Endothelial cell of umbilical vein (primary cell): ENCODE data around the gene HPSE2. TPM values are rescaled to one million over a fixed set of nuclear protein-coding genes. Genes with fewer than 3 reads are reported as not detected.

Source experiments
- BruUV-seq: library from RNA; stranded (reverse); fragments of 400-500 nt; replicated peaks from 2 replicates; lab custom pipeline; 2021; lab: Mats Ljungman, UMichigan
- CTCF ChIA-PET: fragments of 300-600, 350-600 bp; sonication (Branson Sonifier 250); formaldehyde crosslinking; loops from one replicate; lab custom pipeline; 2021; ENCODE audit warnings: antibody characterized with exemption, inconsistent platforms; lab: Charles Lee
- POLR2A ChIA-PET: fragments of 300-600, 350-600 bp; sonication (Branson Sonifier 250); formaldehyde crosslinking; loops from one replicate; lab custom pipeline; 2021; ENCODE audit warnings: antibody characterized with exemption, inconsistent platforms; lab: Charles Lee
- DNase-seq: peaks from one replicate; pipeline ENCODE4 v3.0.0-alpha.2; 2011; ENCODE audit warnings: low read depth, low spot score
- FAIRE-seq: peaks from 2 replicates; lab custom pipeline; 2011; peaks lifted over from hg19 to GRCh38; lab: Jason Lieb, UNC
- H2AFZ ChIP-seq: 2 replicates; pipeline ENCODE4 v1.6.0; 2012; ENCODE audit warnings: low read depth, low read length, control low read depth, inconsistent platforms
- H3K27ac ChIP-seq: 2 replicates; pipeline ENCODE4 v1.5.1; 2011; ENCODE audit warnings: low read depth, mild to moderate bottlenecking, control low read depth, low read length, moderate library complexity; ENCODE audit not compliant: insufficient read depth
- H3K27me3 ChIP-seq, 2 experiments: 2 replicates each; pipeline versions ENCODE4 v1.6.0 to v1.6.1; 2011; ENCODE audit warnings: low read length in 2 of 2, mixed read lengths in 1 of 2; ENCODE audit not compliant: control insufficient read depth in 2 of 2, insufficient read depth in 2 of 2
- H3K36me3 ChIP-seq, 2 experiments: 2 replicates in 1 of 2; 3 replicates in 1 of 2; pipeline ENCODE4 v1.5.1; 2011; ENCODE audit warnings: low read length in 2 of 2, mild to moderate bottlenecking in 1 of 2, moderate library complexity in 1 of 2; ENCODE audit not compliant: control insufficient read depth in 2 of 2, insufficient read depth in 2 of 2; ENCODE audit errors: extremely low read depth in 1 of 2
- H3K4me1 ChIP-seq: 3 replicates; pipeline ENCODE4 v1.5.1; 2011; ENCODE audit warnings: mild to moderate bottlenecking, low read length; ENCODE audit not compliant: control insufficient read depth, insufficient read depth; ENCODE audit errors: extremely low read depth
- H3K4me2 ChIP-seq: 2 replicates; pipeline ENCODE4 v1.6.1; 2011; ENCODE audit warnings: low read length, control low read depth, mixed read lengths; ENCODE audit not compliant: insufficient read depth
- H3K4me3 ChIP-seq, 3 experiments: fragments of 200-600 bp in 1 of 3; sonication (generic), shearing (Covaris generic) in 1 of 3; replicated peaks in 1 of 3; 2 replicates each; pipeline ENCODE4 v1.5.1; 2011 to 2016; ENCODE audit warnings: control low read depth in 3 of 3, low read length in 3 of 3, mild to moderate bottlenecking in 2 of 3, inconsistent platforms in 1 of 3, low read depth in 1 of 3, moderate library complexity in 1 of 3; ENCODE audit not compliant: insufficient read depth in 1 of 3
- H3K79me2 ChIP-seq: 2 replicates; pipeline ENCODE4 v1.6.0; 2012; ENCODE audit warnings: low read length, inconsistent platforms; ENCODE audit not compliant: control insufficient read depth, insufficient read depth
- H3K9ac ChIP-seq: replicated peaks from 2 replicates; pipeline ENCODE3; 2011; ENCODE audit warnings: low read length, control low read depth; ENCODE audit not compliant: insufficient read depth; ENCODE audit errors: extremely low read depth
- H3K9me1 ChIP-seq: replicated peaks from 3 replicates; pipeline ENCODE4 v1.6.0; 2011; ENCODE audit warnings: mild to moderate bottlenecking, low read length; ENCODE audit not compliant: control insufficient read depth, insufficient read depth; ENCODE audit errors: extremely low read depth
- H3K9me3 ChIP-seq: replicated peaks from 2 replicates; pipeline ENCODE4 v1.5.1; 2012; ENCODE audit warnings: low read length, inconsistent platforms; ENCODE audit not compliant: control insufficient read depth, insufficient read depth
- H4K20me1 ChIP-seq: replicated peaks from 2 replicates; pipeline ENCODE3; 2011; ENCODE audit warnings: mild to moderate bottlenecking, low read length; ENCODE audit not compliant: control insufficient read depth, insufficient read depth; ENCODE audit errors: extremely low read depth
- EZH2 ChIP-seq: IDR thresholded peaks from 2 replicates; pipeline ENCODE4 v1.6.1; 2012; ENCODE audit warnings: borderline replicate concordance, low read depth, mild to moderate bottlenecking, moderate library complexity, low read length, inconsistent platforms; ENCODE audit not compliant: severe bottlenecking
- FOS ChIP-seq: IDR thresholded peaks from 2 replicates; pipeline ENCODE4 v1.6.1; 2011; ENCODE audit warnings: mild to moderate bottlenecking, low read length, moderate library complexity, borderline replicate concordance; ENCODE audit not compliant: insufficient read depth
- GATA2 ChIP-seq: IDR thresholded peaks from 2 replicates; pipeline ENCODE4 v1.7.0; 2011; ENCODE audit warnings: low read depth, mild to moderate bottlenecking, moderate library complexity, mixed read lengths, low read length; ENCODE audit not compliant: insufficient read length, insufficient read depth
- MAX ChIP-seq: IDR thresholded peaks from 2 replicates; pipeline ENCODE4 v1.6.1; 2011; ENCODE audit not compliant: insufficient read depth, insufficient read length
- MYC ChIP-seq: IDR thresholded peaks from one replicate; pipeline ENCODE4 v1.6.1; 2011; ENCODE audit warnings: mild to moderate bottlenecking, low read depth, low read length
- POLR2AphosphoS5 ChIP-seq: IDR thresholded peaks from 2 replicates; pipeline ENCODE4 v1.6.1; 2012; ENCODE audit warnings: low read depth, mild to moderate bottlenecking, control low read depth, low read length, moderate library complexity; ENCODE audit not compliant: insufficient read depth
- dilution Hi-C: fragments of 300-500 bp; cut with MboI; formaldehyde crosslinking; loops from one replicate; pipeline ENCODE4 v1.15.0; 2019; ENCODE audit warnings: low sequenced_read_pairs; ENCODE audit not compliant: extremely low pct_ligation_motif_present
- intact Hi-C: fragments of 100-400 bp; cut with micrococcal nuclease; formaldehyde crosslinking; loops from one replicate; pipeline ENCODE4 v1.10.0; 2022
- polyA plus RNA-seq, 4 experiments: library from polyadenylated mRNA; depleted of rRNA in 3 of 4; stranded (reverse) in 3 of 4; unstranded in 1 of 4; fragments of >200 nt; gene quantifications; 2 replicates each; pipeline versions ENCODE4 v1.2.1 to v1.2.3, GENCODE V29; 2011 to 2012; ENCODE audit warnings: missing spikeins in 1 of 4
- total RNA-seq: library from RNA; stranded (reverse); gene quantifications from 2 replicates; pipeline ENCODE4 v1.2.3, GENCODE V29; 2021

The HPSE2 gene
- total and polyA plus RNA-seq, 2 donors (not counting 3 experiments of a cell fraction or from before 2014, with no cell fraction given): not detected

- no TSS peak for BruUV-seq
- ChIA-PET POLR2A (no interaction called here), CTCF (no interaction called here)
- Histone ChIP-seq H3K27ac (no peak overlapping the region), H3K9me3 (no peaks in the 10 kb centered on the region), H3K79me2 (no peaks in the 10 kb centered on the region), H3K4me1 (no peaks in the 10 kb centered on the region), H3K27me3 (no peaks in the 10 kb centered on the region), H3K4me2 (no peak overlapping the region), H3K4me3 (no peak overlapping the region), H3K9ac (no peak overlapping the region), H2AFZ (no peak overlapping the region), H3K36me3 (no peaks in the 10 kb centered on the region), H3K9me1 (no peaks in the 10 kb centered on the region), H4K20me1 (no peaks in the 10 kb centered on the region)
- intact Hi-C loops: no loop called here
- FAIRE-seq: no peak
- DNase-seq: no peak
- TF ChIP-seq FOS: no peak
- TF ChIP-seq MAX: no peak
- TF ChIP-seq MYC: no peak
- no peak for TF ChIP-seq EZH2
- dilution Hi-C loops: no loop called here
These were observed 190.0 kb downstream of the HPSE2 start for GRCh38 chr10:99045671-99046070.

DNA sequence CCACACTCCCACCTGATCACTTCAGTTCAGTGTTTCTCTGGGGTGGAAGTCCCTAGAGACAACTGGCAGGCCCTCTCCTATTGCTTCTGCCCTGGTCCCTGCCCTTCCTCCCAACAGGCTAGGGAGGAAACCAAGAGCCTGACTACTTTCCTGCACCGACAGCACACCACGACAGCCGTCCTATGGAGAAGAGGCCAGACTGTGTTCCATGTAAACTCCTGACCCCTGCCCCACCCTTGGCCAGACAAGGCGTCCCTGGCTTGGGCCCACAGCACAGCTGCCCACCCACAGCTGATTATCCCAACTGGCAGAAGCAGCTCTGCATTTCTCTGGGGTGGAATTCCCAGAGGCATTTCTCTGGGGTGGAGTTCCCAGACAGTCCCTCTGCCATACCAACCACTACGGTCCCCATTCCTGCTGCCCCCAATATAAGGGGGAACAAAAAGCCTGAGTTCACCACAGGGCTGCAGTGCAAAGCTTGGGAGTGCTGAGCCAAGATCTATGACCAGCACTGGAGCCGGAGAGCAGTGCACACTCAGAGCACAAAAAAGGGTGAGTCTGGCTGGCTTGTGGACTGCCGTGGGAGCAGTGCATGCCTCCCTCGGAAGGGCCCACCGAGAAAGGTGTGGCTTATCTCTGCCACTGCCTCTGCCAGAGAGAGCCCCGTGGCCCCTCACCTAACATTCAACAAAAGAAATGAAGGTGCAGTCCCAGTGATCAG is 193.4 kb downstream of the HPSE2 start:
- CTCF ChIA-PET: interaction anchor here (1.8 kb wide), 1 partner anchor 575 kb away, joined by 6 read pairs; no protein-coding TSS in a partner anchor
- Histone ChIP-seq H3K4me3 (no peak overlapping the region), H3K9me1 (no peaks in the 10 kb centered on the region), H3K27me3 (no peaks in the 10 kb centered on the region), H4K20me1 (no peaks in the 10 kb centered on the region), H3K36me3 (no peaks in the 10 kb centered on the region), H3K4me2 (no peak overlapping the region), H3K4me1 (no peaks in the 10 kb centered on the region), H3K9ac (no peak overlapping the region), H3K9me3 (no peaks in the 10 kb centered on the region), H3K79me2 (no peaks in the 10 kb centered on the region), H2AFZ (no peak overlapping the region), H3K27ac (no peak overlapping the region)
- FAIRE-seq (no peak), DNase-seq (no peak)
- POLR2A ChIA-PET: no interaction called here
- TF ChIP-seq GATA2: no peak
- no peak for TF ChIP-seq POLR2AphosphoS5
- no peak for TF ChIP-seq MYC
- no peak for TF ChIP-seq EZH2
- TF ChIP-seq FOS: no peak
- intact Hi-C loops (loop anchor here (2.0 kb wide), 1 partner anchor 575 kb away; no protein-coding TSS in a partner anchor), dilution Hi-C loops (no loop called here)
- no TSS peak for BruUV-seq
